ENCODE results near the gene TMEM88.
"Not testable (repeated sequence)": the region's sequence is repeated elsewhere in the genome, so short reads cannot be mapped to it uniquely, and the experiment has no call there.

The TMEM88 gene

GRCh38 chr17:7854851-7855659, at the start of gene TMEM88:
TSS of gene TMEM88 (plus strand) at chr17:7855066. CDS start at chr17:7855075, 9 bp downstream.
- DNase-seq, result no peak

GRCh38 chr17:7806587-7806986, 48.3 kb upstream of the TMEM88 start:
- no peak for DNase-seq

- DNase-seq, result no peak
Observed at GRCh38 chr17:7807206-7807605, 47.7 kb upstream of the TMEM88 start.

- DNase-seq, result no peak
Observed at GRCh38 chr17:7809086-7809790, 45.6 kb upstream of the TMEM88 start.

GRCh38 chr17:7809791-7810343, 45.0 kb upstream of the TMEM88 start:
- DNase-seq, result not testable (repeated sequence)

- DNase-seq, result no peak
Observed at GRCh38 chr17:7811251-7811650, 43.6 kb upstream of the TMEM88 start.

- no peak for DNase-seq
Observed at GRCh38 chr17:7814969-7815368, 39.9 kb upstream of the TMEM88 start.

GRCh38 chr17:7816926-7817642, 37.8 kb upstream of the TMEM88 start:
- no peak for DNase-seq

- no peak for DNase-seq
Observed at GRCh38 chr17:7817643-7817964, 37.3 kb upstream of the TMEM88 start.

- DNase-seq, result no peak
Observed at GRCh38 chr17:7818026-7818425, 36.8 kb upstream of the TMEM88 start.

GRCh38 chr17:7818746-7819645, 35.9 kb upstream of the TMEM88 start:
- DNase-seq, result no peak

GRCh38 chr17:7820231-7820630, 34.6 kb upstream of the TMEM88 start:
- DNase-seq, result no peak

GRCh38 chr17:7822126-7822525, 32.7 kb upstream of the TMEM88 start:
- no peak for DNase-seq

GRCh38 chr17:7823581-7824001, 31.3 kb upstream of the TMEM88 start:
- no peak for DNase-seq

- DNase-seq, result no peak
Observed at GRCh38 chr17:7824021-7824924, 30.6 kb upstream of the TMEM88 start.

GRCh38 chr17:7825206-7825990, 29.5 kb upstream of the TMEM88 start:
- DNase-seq, result no peak

GRCh38 chr17:7830616-7831015, 24.2 kb upstream of the TMEM88 start:
- DNase-seq, result no peak

GRCh38 chr17:7831233-7831632, 23.6 kb upstream of the TMEM88 start:
- DNase-seq, result no peak

GRCh38 chr17:7832431-7832830, 22.4 kb upstream of the TMEM88 start:
- no peak for DNase-seq

- no peak for DNase-seq
Observed at GRCh38 chr17:7833011-7833794, 21.7 kb upstream of the TMEM88 start.

Data from NCI-H1930 (cell line).